Mononuclear cell (primary cell): ENCODE data around the gene STING1. TPM values are rescaled to one million over a fixed set of nuclear protein-coding genes. Genes with fewer than 3 reads are reported as not detected.

Source experiments
- H3K27me3 ChIP-seq: 2 replicates; pipeline ENCODE4 v1.6.0; 2011; ENCODE audit warnings: low read length, control low read depth; ENCODE audit not compliant: insufficient read depth
- H3K4me1 ChIP-seq: 2 replicates; pipeline ENCODE4 v1.5.1; 2011; ENCODE audit warnings: mild to moderate bottlenecking, low read length, control low read depth; ENCODE audit not compliant: insufficient read depth
- H3K4me3 ChIP-seq: 2 replicates; pipeline ENCODE4 v1.5.1; 2011; ENCODE audit warnings: mild to moderate bottlenecking, low read length, moderate library complexity
- H3K9me3 ChIP-seq: 2 replicates; pipeline ENCODE4 v1.5.1; 2011; ENCODE audit warnings: low read depth, mild to moderate bottlenecking, control low read depth, low read length
- total RNA-seq: library from RNA; depleted of rRNA; stranded (reverse); fragments of >200 nt; gene quantifications from one replicate; pipeline ENCODE4 v1.2.3, GENCODE V29; 2012

The STING1 gene
- total RNA-seq, 1 donor = 38.4 TPM

DNA sequence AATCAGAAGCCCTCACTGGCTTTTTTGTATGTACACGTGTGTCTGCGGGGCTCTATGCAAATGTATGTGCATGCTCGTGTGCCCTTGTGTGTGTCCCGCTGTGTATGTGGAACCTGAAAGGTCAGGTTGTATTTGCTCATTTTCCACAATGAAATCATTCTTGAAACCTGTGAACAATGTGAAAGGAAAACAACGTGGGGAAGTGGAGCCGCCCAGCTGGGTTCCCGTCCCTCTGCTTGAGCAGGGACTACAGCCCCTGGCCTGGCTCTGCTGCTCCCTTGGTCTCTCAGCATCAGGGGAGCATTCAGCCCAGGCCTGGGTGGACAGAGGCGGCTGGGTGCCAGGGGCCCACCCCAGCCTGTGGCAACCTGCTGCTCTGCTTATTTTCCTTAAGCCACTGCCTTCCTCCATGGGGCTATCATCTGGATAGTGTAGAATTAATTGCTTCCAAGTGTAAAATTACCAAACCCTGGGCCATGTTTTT lies 23.1 kb downstream of the STING1 start:
- Histone ChIP-seq H3K4me3 (no peak overlapping the region), H3K4me1 (peaks cover 29% of the 10 kb centered on the region), H3K27me3 (no peaks in the 10 kb centered on the region), H3K9me3 (no peaks in the 10 kb centered on the region)

DNA sequence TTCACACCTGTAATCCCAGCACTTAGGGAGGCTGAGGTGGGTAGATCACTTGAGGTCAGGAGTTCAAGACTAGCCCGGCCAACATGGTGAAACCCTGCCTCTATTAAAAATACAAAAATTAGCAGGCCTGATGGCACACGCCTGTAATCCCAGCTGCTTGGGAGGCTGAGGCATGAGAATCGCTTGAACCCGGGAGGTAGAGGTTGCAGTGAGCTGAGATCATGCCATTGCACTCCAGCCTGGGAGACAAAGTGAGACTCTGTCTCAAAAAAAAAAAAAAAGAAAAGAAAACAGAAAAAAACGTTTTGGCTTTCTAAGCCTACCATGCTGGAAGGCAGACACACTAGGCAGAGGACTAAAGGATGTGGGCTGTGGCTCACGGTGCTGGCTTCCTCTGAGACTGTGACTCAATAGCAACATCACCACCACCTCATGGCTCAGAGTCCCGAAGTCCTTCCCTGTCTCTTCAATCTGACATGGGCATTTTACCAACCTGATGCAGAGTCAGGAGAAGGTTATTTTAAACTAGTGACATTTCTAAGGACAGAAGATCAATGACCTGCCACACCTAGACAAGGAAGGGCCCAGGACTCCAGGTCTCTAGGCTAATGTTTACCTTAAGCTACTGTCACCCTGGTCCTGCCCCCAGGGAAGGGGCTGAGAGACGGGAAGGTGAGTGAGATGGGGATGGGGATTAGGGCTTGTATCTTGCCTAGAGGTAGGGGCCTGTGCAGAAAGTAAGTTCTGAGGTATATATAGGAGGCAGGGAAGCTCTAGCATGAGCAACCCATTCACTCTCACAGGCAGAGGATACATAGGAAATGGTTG lies 23.8 kb downstream of the STING1 start:
- no peak overlapping the region for H3K4me3 ChIP-seq
- H3K27me3 ChIP-seq = no peaks in the 10 kb centered on the region
- H3K9me3 ChIP-seq = no peaks in the 10 kb centered on the region
- peaks cover 29% of the 10 kb centered on the region for H3K4me1 ChIP-seq

DNA sequence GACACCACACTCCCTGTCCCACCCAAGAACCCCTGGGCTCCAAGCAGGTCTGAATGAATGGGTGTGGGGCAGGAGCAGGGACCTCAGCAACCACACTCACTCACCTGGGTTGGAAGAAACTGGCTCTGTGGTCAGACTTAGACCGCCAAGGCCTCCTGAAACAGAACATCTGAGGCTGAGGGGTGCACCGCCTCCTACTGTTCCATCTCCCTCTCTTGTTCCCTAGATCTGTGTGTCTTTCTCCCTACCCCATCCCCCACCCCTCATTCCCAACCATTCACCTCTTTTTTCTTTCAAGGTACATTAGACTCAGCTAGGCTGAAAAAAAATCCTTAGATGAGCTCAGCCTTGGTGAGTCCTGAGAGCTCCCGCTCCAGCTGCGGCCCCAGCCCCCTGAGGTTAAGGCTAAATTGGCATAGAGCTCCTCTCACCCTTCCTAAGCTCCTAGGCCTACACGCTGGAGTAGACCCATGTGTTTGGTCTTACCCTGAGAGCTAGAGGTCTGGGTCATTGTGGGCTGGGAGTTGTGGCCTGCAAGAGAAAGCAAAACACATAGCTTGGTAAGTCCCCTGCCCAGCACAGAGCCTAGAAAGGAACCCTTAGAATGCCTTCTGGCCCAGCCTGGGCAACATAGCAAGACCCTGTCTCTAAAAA lies 24.8 kb downstream of the STING1 start:
- Histone ChIP-seq H3K9me3 (no peaks in the 10 kb centered on the region), H3K4me1 (peaks cover 29% of the 10 kb centered on the region), H3K4me3 (no peak overlapping the region), H3K27me3 (no peaks in the 10 kb centered on the region)

DNA sequence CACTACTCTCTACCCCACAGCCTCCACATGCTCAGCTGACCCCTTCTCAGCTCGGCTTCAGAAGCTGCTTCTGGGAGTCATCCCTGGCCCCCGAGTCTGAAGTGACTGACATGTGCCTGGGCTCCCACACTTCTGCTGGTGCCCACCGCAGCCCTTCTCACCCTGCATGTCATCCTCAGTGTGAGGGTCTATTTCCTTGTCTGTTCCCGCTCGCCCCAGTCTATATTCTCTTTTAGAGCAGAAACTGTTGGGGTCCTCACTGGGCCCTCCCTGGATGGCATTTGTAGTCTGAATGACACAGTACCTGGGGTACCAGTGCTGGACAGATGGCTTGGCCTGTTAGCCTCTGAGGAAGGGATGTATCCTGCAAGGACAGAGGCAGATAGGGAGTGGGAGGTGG lies 25.3 kb downstream of the STING1 start:
- Histone ChIP-seq H3K4me1 (peaks cover 31% of the 10 kb centered on the region), H3K9me3 (no peaks in the 10 kb centered on the region), H3K4me3 (no peak overlapping the region), H3K27me3 (no peaks in the 10 kb centered on the region)

DNA sequence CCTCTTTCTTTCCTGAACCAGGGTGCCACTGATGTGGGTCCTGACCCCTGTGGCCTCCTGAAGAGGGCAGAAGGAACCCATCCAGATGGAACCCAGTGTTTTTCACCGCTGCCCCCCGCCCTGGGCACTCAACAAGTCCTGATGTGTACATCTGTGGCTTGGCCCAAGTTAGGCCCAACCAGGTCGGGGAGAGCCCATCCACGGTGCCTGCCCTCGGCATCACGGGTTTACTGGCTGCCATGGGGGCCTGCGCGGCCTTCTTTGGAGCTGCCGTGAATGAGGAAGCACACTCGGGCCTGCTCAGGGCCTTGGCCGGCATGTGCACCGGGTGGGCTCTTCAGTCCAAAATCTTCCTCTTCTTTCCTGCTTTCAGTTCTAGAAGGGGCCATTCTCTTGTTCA lies 25.8 kb downstream of the STING1 start:
- no peaks in the 10 kb centered on the region for H3K9me3 ChIP-seq
- peaks cover 35% of the 10 kb centered on the region for H3K4me1 ChIP-seq
- no peaks in the 10 kb centered on the region for H3K27me3 ChIP-seq
- H3K4me3 ChIP-seq = no peak overlapping the region

DNA sequence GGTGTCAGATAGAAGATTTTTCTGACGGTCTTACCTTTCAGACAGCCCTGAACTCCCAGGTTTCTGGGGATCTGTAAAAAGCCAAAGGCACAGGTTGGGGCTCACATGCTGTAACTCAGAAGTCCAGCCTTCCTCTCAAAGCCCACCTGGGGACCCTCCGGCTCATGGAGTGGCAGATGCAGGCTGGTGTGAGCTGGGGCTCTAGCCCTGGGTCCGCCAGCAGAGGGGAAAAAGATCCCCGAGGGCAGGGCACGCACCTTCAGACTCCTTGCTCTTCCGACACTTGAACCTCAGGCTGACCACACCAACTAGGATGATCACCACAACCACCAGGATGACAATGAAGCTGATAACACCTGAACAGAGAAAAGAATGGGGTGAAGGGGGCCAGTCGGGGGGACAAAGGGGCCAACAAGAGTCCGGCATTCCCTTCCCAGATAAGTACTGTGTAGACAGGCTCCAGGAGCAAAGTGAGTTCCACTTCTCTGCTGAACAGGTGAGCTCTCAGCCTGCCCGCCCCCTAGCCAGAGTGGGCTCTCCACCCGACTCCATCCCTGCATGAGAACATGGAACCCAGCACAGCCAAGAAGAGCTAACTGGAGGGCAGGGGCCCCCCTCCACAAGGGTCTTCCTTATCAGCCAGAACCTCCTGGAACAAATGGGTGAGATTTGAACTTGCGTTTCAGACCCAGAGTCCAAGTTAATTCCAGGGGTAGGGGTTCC lies 27.8 kb downstream of the STING1 start:
- Histone ChIP-seq H3K4me1 (peaks cover 31% of the 10 kb centered on the region), H3K9me3 (no peaks in the 10 kb centered on the region), H3K4me3 (no peak overlapping the region), H3K27me3 (no peaks in the 10 kb centered on the region)

DNA sequence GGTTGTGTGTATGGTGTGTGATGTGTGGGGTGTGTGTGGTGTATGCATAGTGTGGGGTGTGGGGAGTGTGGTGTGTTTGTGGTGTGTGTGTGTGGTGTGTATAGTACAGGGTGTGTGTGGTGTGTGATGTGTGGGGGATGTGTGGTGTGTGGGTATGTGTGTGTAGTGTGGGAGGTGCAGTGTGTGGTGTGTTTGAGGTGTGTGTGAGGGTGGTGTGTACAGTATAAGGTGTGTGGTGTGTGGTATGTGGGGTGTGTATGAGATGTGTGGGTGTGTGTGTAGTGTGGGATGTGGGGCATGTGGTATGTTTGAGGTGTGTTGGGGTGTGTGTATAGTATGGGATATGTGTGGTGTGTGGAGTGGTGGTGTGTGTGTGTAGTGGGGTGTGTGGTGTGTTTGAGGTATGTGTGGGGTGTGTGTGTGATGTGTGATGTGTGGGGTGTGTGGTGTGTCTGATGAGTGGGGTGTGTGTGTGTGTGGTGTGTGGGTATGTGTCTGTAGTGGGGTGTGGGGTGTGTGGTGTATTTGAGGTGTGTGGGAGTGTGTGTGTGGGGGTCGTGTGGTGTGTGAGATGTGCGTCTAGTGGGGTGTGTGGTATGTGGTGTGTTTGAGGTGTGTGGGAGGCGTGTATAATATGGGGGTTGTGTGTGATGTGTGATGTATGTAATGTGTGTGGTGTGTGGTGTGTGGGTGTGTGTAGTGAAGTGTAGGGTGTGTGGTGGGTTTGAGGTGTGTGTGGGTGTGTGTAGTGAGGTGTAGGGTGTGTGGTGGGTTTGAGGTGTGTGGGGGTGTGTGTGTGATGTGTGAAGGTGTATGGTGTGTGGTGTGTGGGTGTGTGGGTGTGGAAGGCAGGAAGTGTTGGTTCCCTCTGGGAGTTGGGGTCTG lies 28.6 kb downstream of the STING1 start:
- Histone ChIP-seq H3K27me3 (no peaks in the 10 kb centered on the region), H3K4me1 (peaks cover 23% of the 10 kb centered on the region), H3K9me3 (no peaks in the 10 kb centered on the region), H3K4me3 (no peak overlapping the region)

DNA sequence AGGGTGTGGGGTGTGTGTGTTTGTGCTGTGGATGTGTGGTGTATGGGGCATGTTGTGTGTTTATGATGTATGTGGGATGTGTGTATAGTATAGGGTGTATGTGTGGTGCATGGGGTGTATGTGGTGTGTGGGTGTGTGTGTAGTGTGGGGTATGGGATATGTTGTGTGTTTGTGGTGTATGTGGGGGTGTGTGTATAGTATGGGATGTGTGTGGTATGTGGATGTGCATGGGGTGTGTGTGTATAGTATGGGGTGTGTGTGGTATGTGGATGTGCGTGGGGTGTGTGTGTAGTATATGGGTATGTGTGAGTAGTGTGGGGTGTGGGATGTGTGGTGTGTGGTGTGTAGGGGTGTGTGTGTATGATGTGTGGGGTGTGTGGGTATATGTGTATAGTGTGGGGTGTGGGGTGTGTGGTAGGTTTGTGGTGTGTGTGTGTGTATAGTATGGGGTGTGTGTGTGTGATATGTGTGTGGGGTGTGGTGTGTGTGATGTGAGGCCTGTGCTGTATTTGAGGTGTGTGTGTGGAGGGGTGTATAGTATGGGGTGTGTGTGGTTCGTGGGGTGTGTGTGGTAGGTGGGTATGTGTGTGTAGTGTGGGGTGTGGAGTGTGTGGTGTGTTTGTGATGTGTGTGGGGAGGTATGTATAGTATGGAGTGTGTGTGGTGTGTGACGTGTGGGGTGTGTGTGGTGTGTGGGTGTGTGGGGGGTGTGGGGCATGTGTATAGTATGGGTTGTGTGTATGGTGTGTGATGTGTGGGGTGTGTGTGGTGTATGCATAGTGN lies 30.5 kb downstream of the STING1 start:
- Histone ChIP-seq H3K4me3 (no peak overlapping the region), H3K9me3 (no peaks in the 10 kb centered on the region), H3K27me3 (no peaks in the 10 kb centered on the region), H3K4me1 (peaks cover 9% of the 10 kb centered on the region)

DNA sequence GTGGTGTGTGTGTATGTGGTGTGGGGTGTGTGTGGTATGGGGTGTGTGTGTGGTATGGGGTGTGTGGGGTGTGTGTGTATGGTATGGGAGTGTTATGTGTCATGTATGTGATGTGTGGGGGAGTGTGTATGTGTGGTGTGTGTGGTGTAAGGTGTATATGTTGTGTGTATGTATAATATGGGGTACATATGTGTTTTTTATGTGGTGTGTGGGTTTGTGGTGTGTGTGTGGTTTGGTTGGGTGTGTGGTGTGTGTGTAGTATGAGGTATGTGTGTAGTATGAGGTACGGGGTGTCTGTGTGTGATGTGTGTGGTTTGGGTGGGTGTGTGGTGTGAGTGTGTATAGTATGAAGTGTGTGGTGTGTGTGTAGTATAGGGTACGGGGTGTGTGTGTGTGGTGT lies 31.4 kb downstream of the STING1 start:
- Histone ChIP-seq H3K4me3 (no peak overlapping the region), H3K9me3 (no peaks in the 10 kb centered on the region), H3K27me3 (no peaks in the 10 kb centered on the region), H3K4me1 (peaks cover 9% of the 10 kb centered on the region)

DNA sequence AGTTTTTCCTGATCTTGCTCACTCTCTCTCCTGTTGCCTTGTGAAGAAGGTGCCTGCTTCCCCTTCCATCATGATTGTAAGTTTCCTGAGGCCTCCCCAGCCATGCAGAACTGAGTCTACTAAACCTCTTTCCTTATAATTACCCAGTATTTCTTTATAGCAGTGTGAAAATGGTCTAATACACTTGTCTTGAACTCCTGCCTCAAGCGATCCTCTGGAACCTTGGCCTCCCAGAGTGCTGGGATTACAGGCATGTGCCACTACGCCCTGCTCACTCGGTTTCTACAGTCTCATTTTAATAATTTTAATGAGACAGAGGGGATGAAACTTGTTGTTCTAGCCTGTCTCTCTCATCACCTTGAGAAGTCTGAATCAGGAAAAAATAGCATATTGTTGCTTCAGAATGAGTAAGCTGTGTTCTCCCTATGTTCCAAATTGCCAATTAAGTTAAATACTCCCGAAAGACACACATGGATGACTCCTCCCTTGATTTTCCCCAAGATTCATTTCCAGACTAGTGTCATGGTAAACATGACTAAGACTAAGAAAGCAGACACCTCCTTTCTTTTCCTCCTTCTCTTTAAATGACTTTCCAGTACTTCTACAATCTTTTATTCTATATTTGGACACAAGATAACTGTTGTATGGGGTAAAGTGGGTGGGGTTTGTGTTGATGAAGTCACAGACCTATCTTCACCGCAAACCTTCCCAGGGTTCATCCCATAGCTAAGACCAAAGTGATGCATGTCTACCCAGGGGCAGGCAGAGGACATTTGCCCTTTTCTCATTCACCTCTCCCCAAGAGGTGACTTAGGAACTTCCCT lies 35.4 kb downstream of the STING1 start:
- Histone ChIP-seq H3K27me3 (no peaks in the 10 kb centered on the region), H3K4me3 (no peak overlapping the region), H3K9me3 (no peaks in the 10 kb centered on the region), H3K4me1 (peaks cover 17% of the 10 kb centered on the region)

DNA sequence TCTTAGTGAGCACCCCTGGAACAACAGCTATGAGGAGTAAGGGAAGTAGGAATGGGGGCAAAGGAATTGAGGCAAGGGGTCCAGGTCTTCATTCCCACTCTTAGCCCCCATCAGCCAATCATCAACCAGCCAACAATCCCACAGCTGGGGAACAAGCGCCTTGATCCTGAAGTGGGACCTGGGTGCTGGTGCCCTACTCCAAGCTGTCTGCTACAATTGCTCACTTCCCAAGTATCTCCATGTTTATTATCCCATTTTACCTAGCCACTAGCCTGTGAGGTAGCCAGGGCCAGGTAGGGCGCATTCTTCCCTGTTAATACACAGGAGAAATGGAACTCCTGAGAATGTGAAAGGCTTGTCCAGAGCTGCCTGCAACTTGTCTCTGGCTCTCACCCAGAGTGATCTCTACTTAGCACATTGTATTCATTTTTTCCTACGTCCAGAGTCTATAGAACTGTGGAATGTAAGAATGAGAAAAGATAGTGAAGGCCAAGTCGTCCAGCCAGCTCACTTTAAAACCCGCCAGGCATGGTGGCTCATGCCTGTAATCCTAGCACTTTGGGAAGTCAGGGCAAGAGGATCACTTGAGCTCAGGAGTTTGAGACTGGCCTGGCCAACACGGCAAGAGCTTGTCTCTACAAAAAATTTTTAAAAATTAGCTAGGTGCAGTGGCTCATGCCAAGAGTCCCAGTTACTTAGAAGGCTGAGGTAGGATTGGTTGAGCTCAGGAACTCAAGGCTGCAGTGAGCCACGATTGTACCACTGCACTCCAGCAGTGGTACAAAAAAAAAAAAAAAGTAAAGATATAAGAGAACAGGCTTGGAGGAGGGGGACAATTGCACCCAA lies 37.0 kb downstream of the STING1 start:
- Histone ChIP-seq H3K9me3 (no peaks in the 10 kb centered on the region), H3K4me3 (no peak overlapping the region), H3K27me3 (no peaks in the 10 kb centered on the region), H3K4me1 (peaks cover 10% of the 10 kb centered on the region)

DNA sequence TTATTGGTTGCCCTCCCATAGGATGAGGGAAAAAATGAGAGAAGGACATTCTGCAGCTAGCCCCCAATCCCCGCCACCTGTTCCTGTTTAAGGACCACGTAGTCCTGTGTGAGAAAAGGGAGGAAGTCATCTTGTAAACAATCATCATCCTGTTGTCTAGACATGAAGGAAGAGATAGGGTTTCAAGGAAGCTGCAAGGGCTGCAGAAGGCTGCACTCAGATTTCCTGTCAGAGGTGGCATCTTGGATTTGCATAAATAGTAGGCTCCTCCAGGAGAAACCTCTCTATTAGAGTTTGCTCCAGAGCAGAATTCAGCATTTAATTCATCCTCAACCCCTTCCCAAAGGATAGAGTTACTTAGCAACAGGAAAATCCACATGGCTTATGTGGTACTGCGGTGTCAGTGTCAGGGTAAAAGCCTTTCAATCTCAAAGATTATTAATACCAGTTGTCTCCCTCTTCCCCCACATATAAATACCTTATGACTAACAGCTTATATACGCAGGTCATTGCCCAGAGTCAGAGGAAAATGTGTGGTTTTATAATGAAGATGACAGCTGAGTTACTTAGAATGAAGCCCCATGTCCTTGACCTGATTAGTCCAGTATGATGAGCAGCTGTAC lies 38.6 kb downstream of the STING1 start:
- H3K4me3 ChIP-seq = no peak overlapping the region
- H3K27me3 ChIP-seq = no peaks in the 10 kb centered on the region
- no peaks in the 10 kb centered on the region for H3K9me3 ChIP-seq
- peaks cover 17% of the 10 kb centered on the region for H3K4me1 ChIP-seq
